Measurements from ENCODE around the gene PCTP. TPM values are rescaled to one million over a fixed set of nuclear protein-coding genes. Genes with fewer than 3 reads are reported as not detected.

PCTP gene
- 17.2 to 24.3 TPM (median 18.8 TPM) in 5 replicates for total RNA-seq (2022; extraction: Qiagen RNA extraction)

GRCh38 chr17:55750750-55751657 lies at the start of gene PCTP:
Gene PCTP (plus strand): TSS chr17:55751051. CDS start chr17:55751104, 53 bp downstream.

GRCh38 chr17:55722742-55723487 lies 27.9 kb upstream of the PCTP start, which contains the start of gene TMEM100:
Gene TMEM100 (minus strand): TSS chr17:55722864. CDS start chr17:55721070, 1,794 bp downstream.

Other genes with a start within 250 kb of the PCTP start
- not detected in 5 replicates for gene SMIM36, start 239.6 kb upstream of the PCTP start, total RNA-seq (2022; extraction: Qiagen RNA extraction)
- 0.15 TPM in 1 of 5 replicates, not detected in the others for gene TMEM100, start 28.2 kb upstream of the PCTP start, total RNA-seq (2022; extraction: Qiagen RNA extraction)

All from A549 treated with Mapracorat at 1 μM for 4 hours (cell line).